Nasal cavity respiratory epithelium epithelial cell of viscerocranial mucosa (primary cell): Measurements from ENCODE around the gene CCDC54. TPM values are rescaled to one million over a fixed set of nuclear protein-coding genes. Genes with fewer than 3 reads are reported as not detected.

ENCODE experiments used
- total RNA-seq: library from RNA; depleted of rRNA; stranded (reverse); fragments of >200 nt; gene quantifications from 2 replicates; pipeline ENCODE4 v1.2.3, GENCODE V29; 2014

CCDC54 gene
- not detected in 2 replicates for total RNA-seq

GRCh38 chr3:107377151-107377550 lies at the start of gene CCDC54:
TSS of gene CCDC54 (plus strand) at chr3:107377439. CDS start at chr3:107377588, 149 bp downstream.

Other genes with a start within 250 kb of the CCDC54 start
- gene BBX, start 145.5 kb downstream of the CCDC54 start, total RNA-seq, result 68.7 and 137 TPM in 2 replicates